Stimulated activated CD4-positive, alpha-beta T cell treated with anti-CD3 and anti-CD28 coated beads, Interleukin-1b, Interleukin-23, amount 100 ng/mL, for 4 hours (primary cell): ENCODE results near the gene ZNRD2.
A peak's percentile ranks its signal among the peaks of the same experiment; 100 is the strongest.

Experiments
- DNase-seq, 2 donors: peaks; one replicate each; pipeline ENCODE4 v3.0.0-alpha.2; 2020; ENCODE audit warnings: low read depth in 2 of 2

Gene ZNRD2

DNA sequence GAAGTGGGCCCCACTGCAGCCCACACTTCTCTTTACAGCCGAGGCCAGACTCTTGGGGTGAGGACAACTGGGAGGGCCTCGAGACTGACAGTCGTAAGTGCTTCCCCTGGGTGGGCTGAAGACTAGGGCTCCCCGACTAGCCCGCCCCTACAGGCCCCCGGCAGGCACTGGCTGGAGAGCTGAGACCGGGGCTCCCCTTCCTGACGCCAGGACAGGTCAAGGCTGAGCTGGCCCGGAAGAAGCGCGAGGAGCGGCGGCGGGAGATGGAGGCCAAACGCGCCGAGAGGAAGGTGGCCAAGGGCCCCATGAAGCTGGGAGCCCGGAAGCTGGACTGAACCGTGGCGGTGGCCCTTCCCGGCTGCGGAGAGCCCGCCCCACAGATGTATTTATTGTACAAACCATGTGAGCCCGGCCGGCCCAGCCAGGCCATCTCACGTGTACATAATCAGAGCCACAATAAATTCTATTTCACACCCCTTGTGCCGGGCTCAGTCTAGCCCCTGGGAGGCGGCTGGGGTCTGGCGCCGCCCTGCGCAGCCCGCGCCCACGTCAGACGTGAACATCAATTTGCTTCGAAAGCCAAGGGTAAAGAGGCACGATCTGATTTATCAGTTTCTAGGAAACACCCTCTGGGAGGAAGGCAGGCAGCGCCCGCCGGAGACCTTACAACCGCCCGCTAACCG lies 31.9 kb upstream of the ZNRD2 start:
- no peak for DNase-seq

DNA sequence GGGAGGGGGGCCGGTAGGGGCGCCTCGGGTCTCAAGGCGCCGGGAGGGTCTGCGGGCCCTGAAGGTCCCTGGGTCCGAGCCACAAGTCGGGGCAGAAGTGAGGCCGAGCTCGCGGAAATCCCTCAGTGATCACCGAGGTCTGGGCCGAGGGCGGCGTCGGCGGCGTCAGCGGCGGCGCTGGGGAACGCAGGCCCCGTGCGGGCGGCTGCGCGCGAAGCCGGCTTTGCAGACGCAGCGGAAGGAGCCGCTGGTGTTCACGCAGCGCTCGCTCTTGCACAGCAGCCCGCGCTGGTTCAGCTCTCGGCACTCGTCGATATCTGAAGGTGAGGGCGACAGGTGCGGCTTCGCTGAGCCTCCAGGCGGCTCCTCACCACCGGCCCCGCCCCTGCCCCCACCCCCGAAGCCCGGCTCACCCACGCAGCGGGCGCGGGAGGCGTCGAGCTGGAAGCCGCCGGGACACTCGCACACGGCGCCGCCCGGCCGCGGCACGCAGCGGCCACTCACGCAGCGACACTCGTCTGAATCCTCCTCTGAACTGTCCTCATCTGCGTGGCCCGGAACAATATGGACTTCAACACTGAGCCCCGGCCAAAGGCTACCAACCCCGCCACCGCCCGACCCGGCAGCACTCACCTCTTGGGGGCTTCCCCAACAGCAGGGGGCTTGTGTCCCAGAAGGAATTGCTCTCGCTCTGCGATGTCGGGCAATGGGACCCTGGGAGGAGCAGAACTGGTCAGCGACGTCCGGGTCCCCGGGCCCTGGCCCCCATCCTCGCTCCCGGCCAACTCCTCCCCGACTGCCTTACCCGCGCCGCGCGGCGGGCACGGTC lies 31.1 kb upstream of the ZNRD2 start:
- no peak for DNase-seq

DNA sequence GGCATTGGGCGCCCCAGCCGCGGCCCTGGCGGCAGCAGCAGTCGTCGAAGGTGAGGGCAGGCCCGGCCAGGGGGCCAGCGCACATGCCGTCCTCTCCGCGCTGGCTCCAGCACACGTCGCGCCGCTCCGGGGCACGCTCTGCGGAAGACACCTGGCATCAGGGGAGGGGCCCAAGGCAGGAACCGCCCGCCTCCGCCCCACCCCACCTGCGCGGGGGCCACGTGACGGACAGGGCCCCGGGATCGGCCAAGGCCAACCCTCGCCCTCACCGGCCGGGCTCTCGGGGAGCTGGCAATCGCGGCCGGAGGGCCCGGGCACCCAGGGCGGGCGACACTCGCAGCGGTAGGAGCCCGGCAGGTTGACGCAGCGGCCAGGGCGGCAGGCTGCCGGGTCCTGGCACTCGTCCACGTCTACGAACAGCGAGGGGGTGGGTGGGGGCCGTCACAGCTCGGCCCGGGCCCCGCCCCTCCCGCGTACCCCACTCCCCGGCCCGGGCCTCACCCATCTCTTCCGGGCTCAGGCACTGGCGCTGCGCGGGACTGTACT lies 30.5 kb upstream of the ZNRD2 start:
- no peak for DNase-seq

- DNase-seq: peak; percentile 77 to 83
Measured at GRCh38 chr11:65540290-65541092, 29.8 kb upstream of the ZNRD2 start.

GRCh38 chr11:65541093-65541982 lies 28.9 kb upstream of the ZNRD2 start:
- DNase-seq: no peak

- DNase-seq: no peak
Measured at GRCh38 chr11:65542738-65543390, 27.4 kb upstream of the ZNRD2 start.

DNA sequence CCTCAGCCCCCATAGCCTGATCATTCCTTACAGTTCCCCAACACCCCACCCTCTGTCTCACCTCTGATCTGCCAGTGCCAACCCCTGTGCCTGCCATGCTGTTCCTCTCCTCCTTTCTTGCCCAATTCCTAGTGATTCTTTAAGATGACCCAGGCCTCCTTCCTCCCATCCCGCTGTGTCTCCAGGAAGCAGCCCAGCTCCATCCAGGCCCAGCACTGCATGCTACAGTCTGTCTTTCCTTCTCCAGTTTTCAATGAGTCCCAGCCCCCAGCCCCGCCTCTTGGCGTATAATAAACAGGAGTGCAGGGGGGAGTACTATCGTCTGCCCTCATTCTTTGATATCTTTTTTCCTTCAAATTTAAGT lies 24.4 kb upstream of the ZNRD2 start:
- no peak for DNase-seq

- peak; percentile 100 for DNase-seq
Measured at GRCh38 chr11:65546217-65546958, 23.9 kb upstream of the ZNRD2 start.

GRCh38 chr11:65547446-65548125 lies 22.7 kb upstream of the ZNRD2 start:
- no peak for DNase-seq

DNA sequence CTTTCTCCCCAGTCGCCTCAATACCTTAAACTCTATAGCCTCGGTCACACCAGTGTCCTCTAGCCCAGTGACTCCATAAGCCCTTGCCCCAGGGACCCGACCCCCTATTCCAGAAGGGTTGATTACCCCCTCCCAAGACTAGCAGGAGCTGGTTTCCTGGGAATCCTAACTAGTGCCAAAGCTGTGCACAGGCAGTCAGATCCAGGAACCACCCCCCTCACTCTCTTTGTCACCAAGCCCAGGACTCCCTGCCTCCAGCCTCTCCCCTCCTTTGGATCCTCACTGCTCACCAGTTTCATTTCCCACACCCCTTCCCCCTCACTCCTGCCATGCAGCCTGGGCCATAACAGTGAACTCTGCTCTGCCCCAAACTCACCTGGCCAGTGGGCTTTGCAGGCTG lies 21.9 kb upstream of the ZNRD2 start:
- DNase-seq: no peak

DNA sequence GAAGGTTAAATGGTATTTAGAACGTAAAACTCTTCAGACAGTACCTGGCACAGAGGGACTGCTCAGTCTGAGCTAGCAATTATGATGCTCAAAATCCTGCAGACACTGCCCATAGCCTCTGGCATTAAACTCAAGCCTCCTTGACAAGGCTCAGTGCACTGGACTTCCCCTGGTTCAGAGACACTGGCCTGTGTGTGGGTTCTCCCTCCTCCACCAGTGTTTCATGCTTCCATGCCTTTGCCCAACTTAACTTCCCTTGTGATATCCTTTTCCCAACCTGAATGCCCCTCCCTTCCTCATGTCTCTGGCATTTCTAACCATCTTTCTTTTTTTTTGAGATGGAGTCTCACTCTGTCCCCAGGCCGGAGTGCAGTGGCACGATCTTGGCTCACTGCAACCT lies 21.2 kb upstream of the ZNRD2 start:
- DNase-seq: no peak

GRCh38 chr11:65551572-65552387 lies 18.5 kb upstream of the ZNRD2 start:
- peak in 1 of 2 donors; percentile 53 for DNase-seq

- no peak for DNase-seq
Measured at GRCh38 chr11:65552388-65552951, 17.8 kb upstream of the ZNRD2 start.

DNA sequence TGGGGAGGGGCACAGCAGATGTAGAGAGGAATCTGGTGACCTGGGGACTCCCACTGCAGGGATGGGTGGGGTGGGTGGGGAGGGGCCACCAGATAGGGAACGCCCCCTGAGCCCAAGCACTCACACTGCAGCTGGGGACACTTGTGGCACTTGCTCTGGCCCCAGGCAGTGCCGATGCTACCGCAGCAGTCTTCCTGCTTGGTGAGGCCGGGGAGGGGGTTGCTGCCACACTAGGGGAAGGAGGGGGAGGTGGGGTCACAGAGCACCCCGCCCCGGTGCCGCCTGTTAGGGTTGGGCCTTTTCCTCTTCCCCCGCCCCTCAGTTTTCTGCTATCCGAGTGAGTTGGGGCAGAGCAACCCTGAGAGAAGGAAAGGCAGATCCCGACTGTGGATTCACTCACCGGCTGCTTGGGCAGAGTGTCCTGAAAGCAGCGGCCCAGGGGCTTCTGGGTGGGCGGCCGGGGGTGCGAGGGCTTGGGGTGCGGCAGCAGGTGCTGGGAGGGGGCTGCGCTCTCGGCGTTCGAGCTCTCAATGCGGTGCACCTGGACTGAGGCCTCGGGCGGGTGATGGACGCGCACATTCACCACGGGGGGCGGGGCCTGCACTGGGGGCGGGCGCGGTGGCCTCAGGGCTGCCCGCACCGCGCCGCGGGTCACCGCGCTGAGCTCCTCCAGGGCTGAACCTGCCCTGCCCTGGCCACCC lies 16.8 kb upstream of the ZNRD2 start:
- DNase-seq: peak; percentile 44 to 58

- DNase-seq: no peak
Measured at GRCh38 chr11:65554057-65554818, 16.0 kb upstream of the ZNRD2 start.

DNA sequence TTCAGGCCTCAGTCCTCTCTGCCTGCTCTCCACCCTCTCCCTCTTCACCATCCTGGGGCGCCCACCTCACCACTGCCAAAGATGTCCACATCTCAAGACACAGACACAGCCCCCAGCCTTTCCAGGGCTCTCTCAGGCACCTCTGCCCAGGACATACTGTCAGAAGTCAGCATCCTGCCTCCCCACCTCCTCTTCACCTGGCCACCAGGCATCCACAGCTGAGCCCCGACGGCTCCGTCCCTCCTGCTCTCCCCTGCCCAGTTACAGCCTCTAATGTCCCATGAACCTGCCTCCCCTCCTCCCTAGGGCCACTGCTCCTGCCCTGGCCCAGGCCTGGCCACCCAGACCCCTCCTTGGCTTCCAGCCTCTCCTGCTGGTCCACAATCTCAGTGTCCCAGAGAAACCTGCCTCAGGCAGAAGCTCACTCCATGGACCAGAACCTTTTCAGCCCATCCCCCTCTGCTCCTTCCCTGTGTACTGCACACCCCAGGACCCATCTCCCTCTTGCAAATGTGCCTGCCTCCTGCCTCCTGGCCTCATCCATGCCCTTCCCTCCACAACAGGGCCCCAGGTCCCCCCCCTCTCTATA lies 15.3 kb upstream of the ZNRD2 start:
- no peak for DNase-seq
